GM12892 (cell line): ENCODE results near the gene AP2M1. TPM values are rescaled to one million over a fixed set of nuclear protein-coding genes. Genes with fewer than 3 reads are reported as not detected.

ENCODE experiments used
- DNase-seq: peaks from one replicate; pipeline ENCODE4 v3.0.0; 2011; ENCODE audit not compliant: insufficient read length
- FAIRE-seq: peaks from 2 replicates; lab custom pipeline; 2011; peaks lifted over from hg19 to GRCh38; lab: Jason Lieb, UNC
- POLR2A ChIP-seq: IDR thresholded peaks from 2 replicates; pipeline ENCODE4 v1.6.1; 2011; ENCODE audit warnings: low read depth, low read length, control low read depth
- POLR2AphosphoS5 ChIP-seq: IDR thresholded peaks from 2 replicates; pipeline ENCODE4 v1.6.1; 2011; ENCODE audit warnings: low read depth, low read length, control low read depth
- TAF1 ChIP-seq: IDR thresholded peaks from 2 replicates; pipeline ENCODE4 v1.6.1; 2011; ENCODE audit warnings: low read depth, mild to moderate bottlenecking, control low read depth, low read length, borderline replicate concordance
- polyA plus RNA-seq: library from polyadenylated mRNA; unstranded; fragments of >200 nt; gene quantifications from one replicate; pipeline ENCODE4 v1.2.1, GENCODE V29; 2012; ENCODE audit warnings: missing spikeins, inconsistent platforms; ENCODE audit not compliant: missing spikeins

Gene AP2M1
- 157 TPM for polyA plus RNA-seq

- FAIRE-seq (peak; percentile 90), DNase-seq (peak; percentile 96)
- TF ChIP-seq POLR2AphosphoS5 (peak; percentile 81), POLR2A (peak; percentile 83; the same call in 1 of the 2 replicates), TAF1 (peak; percentile 42; the same call in 1 of the 2 replicates)
Observed at GRCh38 chr3:184174646-184175492, at the start of gene AP2M1. Gene AP2M1 (plus strand): TSS chr3:184174855. CDS start chr3:184176994, 2,139 bp downstream.

GRCh38 chr3:184126006-184126405 lies 48.6 kb upstream of the AP2M1 start:
- FAIRE-seq (no peak), DNase-seq (no peak)
- TF ChIP-seq TAF1 (no peak), POLR2AphosphoS5 (no peak), POLR2A (no peak)

- DNase-seq (no peak), FAIRE-seq (peak; percentile 30)
- TF ChIP-seq TAF1 (no peak), POLR2AphosphoS5 (no peak), POLR2A (no peak)
Observed at GRCh38 chr3:184129012-184129411, 45.6 kb upstream of the AP2M1 start.

GRCh38 chr3:184132945-184133344 lies 41.7 kb upstream of the AP2M1 start:
- DNase-seq (no peak), FAIRE-seq (no peak)
- TF ChIP-seq POLR2AphosphoS5 (no peak), TAF1 (no peak), POLR2A (no peak)

- TF ChIP-seq POLR2A (peak; percentile 22; the same call in 1 of the 2 replicates), TAF1 (no peak), POLR2AphosphoS5 (no peak)
- FAIRE-seq (peak; percentile 48), DNase-seq (peak; percentile 41)
Observed at GRCh38 chr3:184133840-184134745, 40.6 kb upstream of the AP2M1 start.

GRCh38 chr3:184134746-184135148 lies 39.9 kb upstream of the AP2M1 start:
- DNase-seq (no peak), FAIRE-seq (no peak)
- TF ChIP-seq POLR2AphosphoS5 = no peak
- 0 out of 2 replicates have a peak, but pooled peaks have one; percentile 12 for TF ChIP-seq TAF1

GRCh38 chr3:184135149-184135910 lies 39.3 kb upstream of the AP2M1 start, which contains the start of gene EIF2B5:
Gene EIF2B5 (plus strand): TSS chr3:184135358. CDS start chr3:184135386, 28 bp downstream.
- TF ChIP-seq TAF1 (peak; percentile 95), POLR2AphosphoS5 (peak; percentile 87), POLR2A (peak; percentile 91)
- DNase-seq (peak; percentile 77), FAIRE-seq (peak; percentile 96)

GRCh38 chr3:184135911-184136260 lies 38.8 kb upstream of the AP2M1 start:
- TF ChIP-seq POLR2A (no peak), TAF1 (no peak), POLR2AphosphoS5 (no peak)
- no peak for DNase-seq
- no peak for FAIRE-seq

GRCh38 chr3:184140436-184140835 lies 34.2 kb upstream of the AP2M1 start:
- TF ChIP-seq POLR2A (no peak), TAF1 (no peak), POLR2AphosphoS5 (no peak)

GRCh38 chr3:184142199-184142598 lies 32.5 kb upstream of the AP2M1 start:
- DNase-seq (no peak), FAIRE-seq (no peak)
- TF ChIP-seq POLR2A (no peak), POLR2AphosphoS5 (no peak), TAF1 (no peak)

More at GRCh38 chr3:184140436-184140835, 34.2 kb upstream of the AP2M1 start:
- DNase-seq (no peak), FAIRE-seq (no peak)
